Bronchial epithelial cell (primary cell): ENCODE data around the gene FIBIN. TPM values are rescaled to one million over a fixed set of nuclear protein-coding genes. Genes with fewer than 3 reads are reported as not detected.

Source experiments
- DNase-seq: peaks from one replicate; pipeline ENCODE4 v3.0.0-alpha.2; 2010; ENCODE audit warnings: low read depth
- FAIRE-seq: peaks from 2 replicates; lab custom pipeline; 2011; peaks lifted over from hg19 to GRCh38; lab: Jason Lieb, UNC
- H3K27me3 ChIP-seq: 2 replicates; pipeline ENCODE4 v1.5.1; 2011; ENCODE audit warnings: low read length; ENCODE audit not compliant: control insufficient read depth, insufficient read depth
- H3K36me3 ChIP-seq: 2 replicates; pipeline ENCODE4 v1.5.1; 2011; ENCODE audit warnings: low read length; ENCODE audit not compliant: control insufficient read depth, insufficient read depth
- H3K4me3 ChIP-seq: 2 replicates; pipeline ENCODE4 v1.5.1; 2011; ENCODE audit warnings: mild to moderate bottlenecking, low read depth, low read length, control low read depth
- CTCF ChIP-seq: IDR thresholded peaks from 2 replicates; pipeline ENCODE4 v1.5.1; 2011; ENCODE audit warnings: mild to moderate bottlenecking, moderate library complexity, low read length, control low read depth, inconsistent platforms; ENCODE audit not compliant: insufficient read depth, severe bottlenecking
- total RNA-seq: library from RNA; depleted of rRNA; stranded (reverse); fragments of >200 nt; gene quantifications from 2 replicates; pipeline ENCODE4 v1.2.1, GENCODE V29; 2014

The FIBIN gene
- 14.2 and 33.4 TPM in 2 replicates for total RNA-seq

- no peak for TF ChIP-seq CTCF
- DNase-seq = peak; percentile 35
- Histone ChIP-seq H3K36me3 (no peaks in the 10 kb centered on the region), H3K4me3 (peak within 1 kb of the TSS; percentile 70), H3K27me3 (no peaks in the 10 kb centered on the region)
- no peak for FAIRE-seq
These were observed at the start of gene FIBIN for GRCh38 chr11:26993965-26994457. FIBIN (plus strand) TSS chr11:26994112; CDS start chr11:26994527, 415 bp downstream.

- H3K27me3 ChIP-seq = no peaks in the 10 kb centered on the region
- no peaks in the 10 kb centered on the region for H3K36me3 ChIP-seq
- DNase-seq (no peak), FAIRE-seq (no peak)
- TF ChIP-seq CTCF = no peak
- H3K4me3 ChIP-seq = no peak overlapping the region
These were observed 48.8 kb upstream of the FIBIN start for GRCh38 chr11:26944866-26945664.

GRCh38 chr11:26946257-26946716 lies 47.6 kb upstream of the FIBIN start:
- FAIRE-seq = no peak
- H3K27me3 ChIP-seq = no peaks in the 10 kb centered on the region
- no peaks in the 10 kb centered on the region for H3K36me3 ChIP-seq
- H3K4me3 ChIP-seq = no peak overlapping the region
- no peak for TF ChIP-seq CTCF
- DNase-seq = peak; percentile 78

DNA sequence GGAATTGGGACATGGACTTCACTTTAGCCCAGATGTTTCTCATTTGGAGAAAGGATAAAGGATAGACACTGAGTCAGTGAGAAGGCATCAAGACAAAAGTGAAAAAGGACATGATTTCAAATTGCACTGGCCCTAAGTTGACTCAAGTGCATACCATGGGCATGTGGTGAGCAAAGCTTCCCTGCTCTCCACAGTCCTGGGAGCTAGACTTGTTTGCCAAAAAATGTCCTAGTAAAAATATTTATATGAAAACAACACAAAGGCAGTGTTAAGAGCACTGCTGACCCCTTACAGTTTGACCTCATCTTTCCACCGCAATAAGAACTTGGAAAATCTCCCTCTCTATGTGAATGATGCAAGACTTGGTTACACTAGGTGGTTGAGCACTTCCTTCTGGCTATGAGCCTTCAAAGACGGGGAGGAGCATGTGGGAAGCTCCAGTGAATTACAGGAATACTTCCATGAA lies 46.5 kb upstream of the FIBIN start:
- H3K27me3 ChIP-seq = no peaks in the 10 kb centered on the region
- FAIRE-seq (no peak), DNase-seq (peak; percentile 67)
- H3K4me3 ChIP-seq = no peak overlapping the region
- TF ChIP-seq CTCF = no peak
- no peaks in the 10 kb centered on the region for H3K36me3 ChIP-seq

DNA sequence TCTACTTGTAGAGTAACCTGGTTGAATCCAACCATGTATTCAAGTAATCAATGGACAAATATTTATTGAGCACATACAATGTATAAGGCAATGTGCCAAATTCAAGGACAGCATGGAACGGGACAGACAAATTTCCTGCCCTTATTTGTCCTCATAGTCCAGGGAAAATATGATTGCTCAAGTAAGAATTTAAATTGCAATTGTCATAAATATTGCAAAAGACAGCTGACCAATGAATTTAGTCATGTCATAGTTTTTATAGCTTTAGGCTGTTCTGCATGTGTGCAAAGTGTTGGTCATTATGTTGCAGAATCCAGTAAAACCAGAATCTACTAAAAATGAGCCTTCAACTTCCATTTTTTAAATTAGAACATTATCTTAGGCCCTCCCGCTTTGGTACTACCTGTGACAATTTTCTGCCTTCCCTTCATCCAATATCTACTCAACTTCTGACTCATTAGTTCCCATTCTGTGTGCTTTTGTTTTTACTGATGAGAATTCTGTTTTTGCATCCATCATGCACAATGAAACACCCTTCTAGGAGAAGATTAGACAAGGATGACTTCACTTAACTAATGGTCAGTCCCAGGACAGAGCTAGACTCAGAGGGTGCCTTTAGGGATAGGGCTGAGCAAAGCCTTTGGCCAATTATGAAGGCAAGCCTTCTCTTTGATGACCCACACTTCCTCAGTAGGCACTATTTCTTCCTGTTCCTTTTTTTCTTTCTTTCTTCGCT lies 45.8 kb upstream of the FIBIN start:
- DNase-seq (peak; percentile 69), FAIRE-seq (no peak)
- H3K36me3 ChIP-seq = no peaks in the 10 kb centered on the region
- no peaks in the 10 kb centered on the region for H3K27me3 ChIP-seq
- no peak for TF ChIP-seq CTCF
- H3K4me3 ChIP-seq = no peak overlapping the region
